Stimulated activated CD4-positive, alpha-beta T cell treated with anti-CD3 and anti-CD28 coated beads, Interleukin-1b, Interleukin-23, amount 100 ng/mL, for 48 hours (primary cell): Measurements from ENCODE around the gene ITPRIP.

Experiments used
- DNase-seq: peaks from one replicate; pipeline ENCODE4 v3.0.0-alpha.2; 2020

The ITPRIP gene

DNA sequence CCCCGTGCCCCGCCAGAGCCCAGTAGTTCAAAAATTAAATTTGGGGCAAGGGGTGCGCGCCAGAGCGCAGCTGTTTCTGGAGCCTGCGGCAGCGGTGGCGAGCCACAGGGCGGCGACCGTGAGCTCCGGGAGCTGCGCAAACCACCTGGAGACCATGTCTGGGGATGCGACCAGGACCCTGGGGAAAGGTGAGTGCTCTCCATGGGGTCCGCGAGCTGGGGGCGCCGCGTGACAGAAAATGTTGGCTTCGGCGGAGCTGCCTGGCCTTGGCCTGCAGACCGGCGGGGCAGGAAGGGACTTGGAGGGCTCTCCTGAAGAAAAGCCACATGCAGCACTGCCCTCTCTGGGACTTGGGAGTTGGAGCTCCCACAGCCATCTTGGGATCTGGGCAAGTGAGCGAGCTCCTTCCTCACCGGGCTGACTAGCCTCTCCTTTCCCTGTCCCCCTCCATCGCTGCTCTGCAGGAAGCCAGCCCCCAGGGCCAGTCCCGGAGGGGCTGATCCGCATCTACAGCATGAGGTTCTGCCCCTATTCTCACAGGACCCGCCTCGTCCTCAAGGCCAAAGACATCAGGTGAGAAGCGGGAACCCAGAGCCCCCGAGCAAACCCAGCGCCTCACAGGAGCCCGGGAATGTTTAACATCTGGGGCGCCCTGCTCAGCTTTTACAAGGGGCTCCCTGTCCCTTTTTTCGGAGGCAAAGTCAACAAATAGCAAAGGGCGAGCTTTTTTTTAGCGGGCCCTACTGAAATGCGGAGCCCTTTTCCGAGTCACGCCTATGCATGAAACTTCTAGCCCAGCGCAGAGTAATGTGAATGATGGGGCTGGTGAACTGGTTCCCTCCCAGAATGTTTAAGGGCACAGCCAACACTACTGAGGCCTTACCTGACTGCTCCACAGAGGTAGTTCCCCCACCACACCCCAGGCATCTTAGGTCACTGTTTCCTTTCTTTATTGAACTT lies 63.2 kb downstream of the ITPRIP start:
- DNase-seq = peak; percentile 45

DNA sequence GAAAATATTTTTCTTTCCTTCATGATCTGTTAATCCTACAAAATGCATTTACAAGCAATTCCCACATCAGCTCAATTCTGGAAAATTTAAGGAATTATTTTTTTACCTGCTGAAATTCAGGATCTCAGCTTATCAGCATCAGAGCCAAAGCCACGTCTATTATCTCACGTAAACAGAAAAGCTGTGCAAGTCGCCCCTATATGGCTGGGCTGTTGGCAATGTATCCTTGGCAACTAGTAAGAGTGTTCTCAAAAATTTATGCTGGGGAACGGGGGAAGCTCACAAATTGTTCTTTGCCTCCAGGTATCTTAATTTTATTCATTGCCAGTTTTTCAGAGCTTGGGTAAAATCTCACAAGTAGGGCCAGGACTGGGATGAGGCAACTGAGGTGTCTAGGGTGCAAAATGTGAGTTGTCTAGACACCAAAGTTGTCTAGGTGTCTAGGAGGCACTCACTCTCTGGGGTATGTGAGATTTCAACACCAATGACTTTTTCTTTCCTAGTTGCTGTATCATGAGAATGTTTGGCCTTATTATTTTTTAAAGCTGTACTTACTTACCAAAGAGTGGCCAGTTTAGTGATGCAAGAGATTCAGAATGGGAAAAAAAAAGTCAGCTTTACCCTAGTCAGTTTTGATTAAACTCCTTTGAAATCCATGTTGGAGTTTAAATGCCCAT lies 64.2 kb downstream of the ITPRIP start:
- no peak for DNase-seq

DNA sequence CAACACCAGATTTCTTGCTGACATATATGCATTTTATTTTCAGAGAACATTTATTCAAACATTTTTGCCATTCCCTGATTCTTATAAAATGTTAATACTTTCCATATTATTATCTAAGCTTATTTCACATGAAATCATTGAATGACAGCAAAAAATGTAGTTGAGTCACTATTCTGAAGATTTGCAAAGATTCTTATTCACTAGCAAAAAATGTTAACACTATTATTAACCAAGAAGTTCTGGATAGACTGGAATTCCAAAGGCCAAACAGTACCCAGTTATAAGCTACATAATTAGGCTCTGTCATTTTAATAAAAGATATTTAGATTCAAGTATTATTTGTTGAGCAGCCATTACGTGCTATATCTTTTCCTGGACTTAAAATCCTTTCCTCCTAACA lies 65.0 kb downstream of the ITPRIP start:
- no peak for DNase-seq

DNA sequence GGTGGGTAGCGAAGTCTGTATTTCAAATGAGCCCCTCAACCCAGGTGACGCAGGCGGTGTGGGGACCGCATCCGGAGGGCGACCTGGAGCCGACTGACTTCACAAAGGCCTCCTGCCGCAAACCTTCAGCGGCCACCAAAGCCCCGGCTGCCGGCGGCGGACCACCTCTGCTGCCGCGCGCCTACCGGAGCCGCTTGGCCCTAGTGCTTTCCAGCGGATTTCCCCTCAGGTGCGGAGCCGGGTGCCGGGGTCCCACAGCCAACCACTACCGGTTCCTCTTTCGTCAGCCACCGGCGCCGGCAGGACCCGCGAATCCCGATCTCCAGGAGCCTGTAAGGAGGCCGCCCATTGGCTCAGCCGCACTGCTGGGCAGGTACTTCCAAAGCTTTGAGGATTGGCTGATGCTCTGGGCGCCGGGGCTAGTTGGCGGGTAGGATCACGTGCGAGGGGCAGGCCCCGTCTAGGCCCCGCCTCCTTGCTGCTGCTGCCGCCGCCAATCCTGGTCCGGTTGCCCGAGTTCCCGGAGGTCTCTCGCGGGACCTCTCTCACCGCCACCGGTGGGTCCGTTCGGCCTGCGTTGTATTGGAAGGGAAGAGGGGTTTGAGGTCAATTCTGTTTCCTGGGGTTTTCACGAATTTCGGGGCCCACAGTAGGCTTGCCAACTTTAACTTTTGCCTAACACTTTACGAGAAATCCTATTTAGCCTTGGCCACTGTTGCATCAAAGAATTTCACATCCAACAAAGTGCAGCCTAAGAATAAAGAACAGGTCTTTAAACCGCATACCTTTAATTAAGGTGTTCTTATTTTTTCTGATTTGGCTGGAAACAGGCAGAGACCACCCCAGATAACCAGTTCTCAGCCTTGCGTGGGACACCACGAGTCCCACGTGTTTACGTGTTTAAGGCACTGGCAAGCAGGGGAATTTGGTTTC lies 69.3 kb downstream of the ITPRIP start, which contains the start of gene GSTO2:
Gene GSTO2, plus strand, starts transcription at position 472 of the 933 bp plus-strand sequence. CDS start 5,732 bp downstream, outside the sequence.
- DNase-seq = peak; percentile 100

DNA sequence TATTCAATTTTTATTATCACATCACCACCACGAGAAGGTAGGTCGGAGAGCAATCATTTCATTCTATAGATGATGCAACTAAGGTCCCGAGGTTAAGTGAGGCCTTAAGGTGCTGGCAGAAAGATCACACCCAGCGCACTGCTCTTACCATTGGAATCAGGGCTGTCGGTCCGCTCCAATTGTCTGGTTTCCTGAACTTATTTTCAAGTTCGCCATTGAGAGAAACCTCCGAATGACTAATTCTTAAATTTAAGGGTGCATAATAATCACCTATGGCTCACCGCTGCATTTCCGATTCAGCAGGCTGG lies 69.9 kb downstream of the ITPRIP start:
- no peak for DNase-seq

DNA sequence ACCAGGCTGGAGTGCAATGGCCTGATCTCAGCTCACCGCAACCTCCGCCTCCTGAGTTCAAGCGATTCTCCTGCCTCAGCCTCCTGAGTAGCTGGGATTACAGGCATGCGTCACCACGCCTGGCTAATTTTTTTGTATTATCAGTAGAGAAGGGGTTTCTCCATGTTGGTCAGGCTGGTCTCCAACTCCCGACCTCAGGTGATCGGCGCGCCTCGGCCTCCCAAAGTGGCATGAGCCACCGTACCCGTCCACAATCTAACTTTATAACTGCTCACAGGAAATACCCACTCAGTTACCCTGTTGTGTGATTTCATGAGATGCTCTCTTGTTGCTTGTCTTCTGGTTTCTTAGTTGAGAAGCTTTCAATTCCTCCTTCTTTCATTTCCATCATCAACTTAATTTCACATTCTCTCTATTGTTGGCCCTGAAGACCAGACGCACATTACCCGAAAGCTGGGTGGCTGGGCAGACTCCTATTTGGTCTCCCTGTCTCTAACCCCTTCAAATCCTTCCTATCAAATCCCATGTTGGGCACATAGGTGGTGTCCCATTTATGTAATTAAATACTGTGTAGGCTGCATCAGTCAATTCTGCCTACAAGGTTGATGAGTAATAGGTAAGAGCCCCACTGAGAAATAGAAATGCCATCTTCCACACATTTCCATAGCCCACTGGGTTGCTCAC lies 70.4 kb downstream of the ITPRIP start:
- DNase-seq = peak; percentile 59

DNA sequence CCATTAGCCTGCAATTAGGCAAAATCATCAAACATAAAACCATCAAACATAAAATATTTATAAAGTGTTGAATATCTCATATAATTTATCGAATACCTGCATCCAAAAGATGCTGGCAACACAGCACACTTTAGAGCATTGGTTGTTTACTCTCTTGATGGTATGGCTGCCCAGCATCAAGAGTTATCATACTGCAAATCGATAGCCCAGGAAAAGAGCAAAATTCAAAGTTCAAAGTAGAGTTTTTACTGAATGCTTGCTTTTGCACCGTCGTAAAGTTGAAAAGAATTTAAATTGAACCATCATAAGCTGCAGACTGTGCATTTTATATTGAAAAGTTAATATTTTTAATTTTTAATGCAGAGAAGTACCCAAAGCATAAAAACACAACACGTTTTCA lies 73.5 kb downstream of the ITPRIP start:
- DNase-seq = no peak

DNA sequence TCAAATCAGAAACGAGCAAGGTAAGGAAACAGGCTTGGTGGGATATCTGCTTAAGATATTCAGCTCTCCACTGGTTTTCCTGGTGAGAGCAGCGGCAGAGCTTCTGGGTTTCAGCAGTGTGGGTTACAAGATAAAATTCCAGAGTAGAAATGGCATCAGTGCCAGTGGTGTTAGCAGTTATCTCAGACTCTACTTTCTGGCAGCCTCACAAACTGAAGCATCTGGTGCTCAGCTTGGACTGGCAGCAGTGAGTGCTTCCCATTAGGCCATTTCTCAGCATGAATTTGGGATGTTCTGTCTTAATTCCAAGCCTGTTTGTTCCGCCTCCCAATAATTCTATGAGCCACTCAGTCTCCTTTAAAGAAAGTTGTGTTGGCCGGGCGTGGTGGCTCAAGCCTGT lies 76.2 kb downstream of the ITPRIP start:
- DNase-seq = no peak

DNA sequence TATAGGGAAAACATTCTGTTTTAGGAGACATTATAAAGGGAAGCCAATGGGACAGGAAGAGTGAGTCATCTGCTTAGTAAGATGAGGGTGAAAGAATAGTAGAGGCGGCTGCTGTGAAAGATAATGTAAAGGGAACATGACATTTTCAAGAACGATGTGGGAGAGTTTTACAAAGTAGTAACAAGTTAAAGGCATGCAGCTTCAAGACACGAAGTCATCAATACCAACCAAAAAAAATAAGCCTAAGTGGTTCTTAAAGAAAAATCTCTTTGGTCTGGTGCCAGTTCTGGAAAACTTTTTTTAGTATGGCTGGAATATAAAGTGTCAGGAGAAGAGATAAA lies 77.5 kb downstream of the ITPRIP start:
- DNase-seq = no peak

DNA sequence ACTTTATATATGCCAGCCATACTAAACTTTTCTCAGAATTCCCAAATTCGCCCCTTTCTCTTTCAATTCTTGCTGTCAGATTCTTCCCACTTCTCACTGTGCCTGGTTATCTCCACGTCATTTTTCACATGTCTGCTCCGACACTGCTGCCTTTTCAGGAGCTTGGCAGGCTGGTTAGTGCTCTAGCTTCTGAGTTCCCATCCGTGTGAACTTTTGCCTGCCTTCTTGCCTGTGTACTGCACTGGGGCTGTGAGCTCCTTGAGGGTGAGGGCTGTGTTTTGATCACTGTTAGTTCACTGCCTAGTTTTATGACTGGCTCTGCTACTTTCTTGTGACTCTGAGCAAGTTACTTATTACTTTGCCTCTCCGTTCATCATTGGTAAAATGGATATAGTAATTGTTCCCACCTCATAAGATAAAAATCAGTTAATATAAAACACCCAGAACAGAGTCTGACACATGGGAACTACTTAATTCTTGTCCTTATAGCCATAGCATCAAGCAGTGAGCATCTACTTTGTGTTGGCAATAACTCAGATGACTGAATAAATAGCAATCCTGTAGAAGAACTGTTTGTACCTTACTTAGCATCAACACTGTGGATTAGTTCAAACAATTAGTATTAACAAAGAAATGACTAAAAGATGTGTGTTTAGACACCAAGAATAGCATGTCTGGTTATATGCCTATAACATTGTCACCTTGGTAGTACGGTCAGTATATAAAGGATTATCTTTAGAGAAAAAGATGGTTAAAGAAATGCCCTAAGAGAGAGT lies 78.1 kb downstream of the ITPRIP start:
- DNase-seq = no peak
